Prostate gland (tissue), 2 donors: ENCODE measurements around the gene NDUFS2. TPM values are rescaled to one million over a fixed set of nuclear protein-coding genes. Genes with fewer than 3 reads are reported as not detected.

ENCODE experiments used
- DNase-seq: peaks from one replicate; pipeline ENCODE4 v3.0.0-alpha.2; 2019; ENCODE audit warnings: low spot score
- H3K27ac ChIP-seq, 2 donors: fragments of 200-600 bp; sonication (generic); 2 replicates each; pipeline ENCODE4 v1.5.1; 2017 to 2019
- H3K27me3 ChIP-seq: fragments of 200-600 bp; sonication (generic); replicated peaks from 2 replicates; pipeline ENCODE4 v1.5.1; 2019; ENCODE audit not compliant: insufficient read depth
- H3K36me3 ChIP-seq, 2 donors: fragments of 200-600 bp; sonication (generic); 1 replicate in 1 of 2; 2 replicates in 1 of 2; pipeline versions ENCODE4 v1.5.1 to v1.8.1; 2017 to 2019
- H3K4me1 ChIP-seq: fragments of 200-600 bp; sonication (generic); replicated peaks from 2 replicates; pipeline ENCODE4 v1.5.1; 2019
- H3K4me3 ChIP-seq, 2 donors: fragments of 200-600 bp; sonication (generic); 2 replicates each; pipeline ENCODE4 v1.5.1; 2017 to 2019
- H3K9me3 ChIP-seq: fragments of 200-600 bp; sonication (generic); 2 replicates; pipeline ENCODE4 v1.5.1; 2017
- POLR2A ChIP-seq: fragments of 450-650 bp; IDR thresholded peaks from one replicate; pipeline ENCODE4 v1.6.1; 2016; ENCODE audit warnings: antibody characterized with exemption, mild to moderate bottlenecking
- POLR2AphosphoS5 ChIP-seq: sonication (generic); formaldehyde crosslinking; IDR thresholded peaks from one replicate; pipeline ENCODE4 v1.6.1; 2017; ENCODE audit warnings: antibody characterized with exemption
- WGBS: methylation state at CpG from one replicate; pipeline ENCODE4 v1.1.5; 2018; 5-methylcytosine and 5-hydroxymethylcytosine counted together
- intact Hi-C: fragments of 100-400 bp; cut with DNase I; formaldehyde crosslinking; loops from one replicate; pipeline ENCODE4 v1.14.2; 2022
- total RNA-seq, 2 donors: library from RNA; depleted of rRNA; stranded (reverse); fragments of >200 nt; gene quantifications; one replicate each; pipeline ENCODE4 v1.1.0, GENCODE V29; 2016
- TF ChIP-seq, protein P1 (sequence below), 4 experiments: fragments of 200-600 bp in 2 of 4; fragments of 450-650 bp in 2 of 4; sonication (generic) in 2 of 4; IDR thresholded peaks; 1 replicate in 3 of 4; 2 replicates in 1 of 4; pipeline ENCODE4 v1.5.1; 2016 to 2019; ENCODE audit warnings: antibody characterized with exemption in 4 of 4, mild to moderate bottlenecking in 2 of 4, moderate library complexity in 2 of 4

NDUFS2 gene
- total RNA-seq, 2 donors from 2014 or later, result 108 to 111 TPM

DNA sequence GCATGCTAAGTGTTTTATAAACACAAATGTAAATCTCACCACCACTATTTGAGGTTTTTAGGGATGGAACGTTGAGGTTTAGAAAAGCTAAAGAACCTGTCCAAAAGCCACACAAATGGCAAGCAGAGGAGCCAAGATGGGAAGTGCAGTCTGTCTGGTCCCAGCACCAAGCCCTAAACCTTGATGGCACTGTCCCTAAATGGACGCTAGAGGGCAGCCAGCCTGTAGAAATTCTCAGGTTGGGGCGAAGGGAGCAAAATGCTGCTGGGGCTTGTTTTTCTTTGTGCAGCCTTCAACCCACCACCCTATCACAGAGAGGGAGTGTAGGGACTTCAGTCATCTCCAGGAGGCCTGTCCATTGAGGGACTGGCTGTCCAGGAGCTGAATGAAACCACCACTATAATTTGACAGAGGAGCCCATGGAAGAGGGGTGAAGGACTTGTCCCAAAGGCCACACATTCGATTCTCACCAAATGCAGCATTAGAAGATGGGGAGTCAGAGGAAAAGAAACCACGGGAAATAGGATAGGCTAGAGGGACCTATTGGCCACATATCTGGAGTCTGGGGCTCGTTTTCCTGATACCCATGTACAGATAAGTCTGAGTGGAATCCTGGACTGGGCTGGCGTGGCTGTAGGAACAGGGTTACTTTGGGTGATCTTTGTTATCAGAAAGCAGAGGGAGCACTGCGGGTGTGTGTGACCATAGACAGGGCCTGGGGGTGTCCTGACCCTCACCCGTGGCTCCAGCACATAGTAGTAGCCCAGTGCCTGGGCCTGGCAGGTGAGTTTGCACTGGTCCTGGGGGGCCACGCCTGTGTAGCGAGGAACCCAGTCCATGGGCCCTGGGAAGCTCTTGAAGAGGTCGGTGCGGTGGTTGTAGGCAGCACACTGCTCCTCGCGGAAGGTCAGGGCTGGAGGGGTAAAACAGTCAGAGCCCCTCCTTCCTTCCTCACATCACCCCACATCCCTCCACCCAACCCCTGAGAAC is 9.4 kb upstream of the NDUFS2 start:
- Histone ChIP-seq H3K27me3 (no peaks in the 10 kb centered on the region), H3K27ac (no peak overlapping the region), H3K4me1 (no peaks in the 10 kb centered on the region), H3K4me3 (no peak overlapping the region), H3K9me3 (no peaks in the 10 kb centered on the region), H3K36me3 (no peaks in the 10 kb centered on the region)
- peak; percentile 56 for DNase-seq
- intact Hi-C loops, result no loop called here
- TF ChIP-seq, protein P1, sequence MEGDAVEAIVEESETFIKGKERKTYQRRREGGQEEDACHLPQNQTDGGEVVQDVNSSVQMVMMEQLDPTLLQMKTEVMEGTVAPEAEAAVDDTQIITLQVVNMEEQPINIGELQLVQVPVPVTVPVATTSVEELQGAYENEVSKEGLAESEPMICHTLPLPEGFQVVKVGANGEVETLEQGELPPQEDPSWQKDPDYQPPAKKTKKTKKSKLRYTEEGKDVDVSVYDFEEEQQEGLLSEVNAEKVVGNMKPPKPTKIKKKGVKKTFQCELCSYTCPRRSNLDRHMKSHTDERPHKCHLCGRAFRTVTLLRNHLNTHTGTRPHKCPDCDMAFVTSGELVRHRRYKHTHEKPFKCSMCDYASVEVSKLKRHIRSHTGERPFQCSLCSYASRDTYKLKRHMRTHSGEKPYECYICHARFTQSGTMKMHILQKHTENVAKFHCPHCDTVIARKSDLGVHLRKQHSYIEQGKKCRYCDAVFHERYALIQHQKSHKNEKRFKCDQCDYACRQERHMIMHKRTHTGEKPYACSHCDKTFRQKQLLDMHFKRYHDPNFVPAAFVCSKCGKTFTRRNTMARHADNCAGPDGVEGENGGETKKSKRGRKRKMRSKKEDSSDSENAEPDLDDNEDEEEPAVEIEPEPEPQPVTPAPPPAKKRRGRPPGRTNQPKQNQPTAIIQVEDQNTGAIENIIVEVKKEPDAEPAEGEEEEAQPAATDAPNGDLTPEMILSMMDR (IDR thresholded peaks at IDR 0.05), result peak; percentile 45 to 80 (median 71)
- TF ChIP-seq POLR2A, result no peak
- TF ChIP-seq POLR2AphosphoS5, result peak; percentile 50
- 61% methylated on average over 15 of the region's 15 CpGs for WGBS

DNA sequence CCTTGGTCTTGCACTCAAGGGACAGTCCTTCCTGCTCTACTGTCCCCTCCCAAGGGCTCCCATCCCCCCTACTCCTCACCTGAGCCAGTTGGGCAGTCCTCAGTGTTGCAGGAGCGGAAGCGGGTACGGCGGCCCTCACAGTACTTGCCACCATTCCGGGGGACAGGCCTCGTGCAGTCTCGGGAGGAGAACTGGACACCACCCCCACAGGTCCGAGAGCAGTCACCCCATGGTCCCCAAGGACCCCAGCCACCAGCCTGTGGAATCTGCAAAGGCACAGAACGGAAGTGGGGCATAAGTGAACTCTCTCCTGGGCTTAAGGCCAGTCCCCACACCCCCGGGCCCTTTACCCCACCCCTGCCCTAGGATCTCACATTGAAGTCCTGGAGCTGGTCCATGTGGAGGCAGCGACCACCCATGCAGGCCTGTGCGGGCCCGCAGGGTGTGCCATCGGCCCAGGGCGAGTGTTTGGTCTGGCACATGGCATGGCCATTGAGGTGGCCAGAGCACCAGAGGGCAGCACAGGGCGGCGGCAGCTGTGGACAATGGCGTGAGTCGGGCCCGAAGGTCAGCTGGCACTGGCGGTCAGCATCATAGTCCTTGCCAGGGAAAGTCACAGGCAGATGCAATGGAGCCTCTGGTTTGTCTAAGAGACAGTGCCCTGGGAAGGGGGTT is 8.5 kb upstream of the NDUFS2 start:
- no peak for TF ChIP-seq POLR2A
- no peak for TF ChIP-seq POLR2AphosphoS5
- TF ChIP-seq, protein P1 (IDR thresholded peaks at IDR 0.05), result no peak
- Histone ChIP-seq H3K4me3 (no peak overlapping the region), H3K36me3 (no peaks in the 10 kb centered on the region), H3K4me1 (no peaks in the 10 kb centered on the region), H3K9me3 (no peaks in the 10 kb centered on the region), H3K27ac (no peak overlapping the region), H3K27me3 (no peaks in the 10 kb centered on the region)
- intact Hi-C loops, result no loop called here
- DNase-seq, result no peak
- 81% methylated on average over 15 of the region's 21 CpGs for WGBS

DNA sequence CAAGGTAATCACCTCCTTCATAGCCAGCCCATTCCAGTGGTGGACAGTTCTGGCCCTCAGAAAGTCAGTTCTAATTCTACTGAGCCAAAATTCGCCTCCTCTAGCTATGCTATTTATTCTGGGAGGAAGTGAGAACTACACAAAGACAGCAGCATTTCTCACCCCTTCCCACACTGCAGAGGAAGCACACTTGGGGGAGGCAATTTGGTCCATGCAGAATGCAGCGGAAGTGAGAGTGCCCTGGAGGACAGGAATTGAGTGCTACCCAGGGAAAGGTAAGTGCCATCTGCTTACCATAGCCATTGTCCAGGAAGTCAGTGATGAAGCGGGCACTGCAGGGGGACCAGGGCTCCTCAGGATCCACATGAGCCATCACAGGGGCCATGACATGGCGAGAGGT is 7.0 kb upstream of the NDUFS2 start:
- TF ChIP-seq POLR2A (no peak), POLR2AphosphoS5 (no peak)
- TF ChIP-seq, protein P1 (IDR thresholded peaks at IDR 0.05), result no peak
- H3K27ac ChIP-seq, result no peak overlapping the region
- intact Hi-C loops, result no loop called here

DNA sequence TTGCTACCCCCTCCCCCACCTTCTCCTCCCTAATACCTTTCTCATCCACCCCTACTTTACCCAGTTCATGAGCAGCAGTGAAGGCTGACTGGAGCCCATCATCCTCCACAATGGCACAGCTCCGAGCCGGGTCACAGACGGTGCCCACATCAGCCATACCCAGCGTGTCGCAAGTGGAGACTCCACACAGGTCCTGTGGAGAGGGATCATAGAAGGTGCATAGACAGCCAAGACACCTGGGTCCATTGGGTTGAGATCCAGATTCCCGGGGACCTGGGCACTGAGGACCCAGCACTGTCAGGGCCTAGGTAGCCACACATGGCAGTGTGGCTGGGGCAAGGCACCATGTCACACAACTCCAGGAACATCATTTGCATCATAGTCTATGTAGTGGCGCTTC is 6.1 kb upstream of the NDUFS2 start:
- Histone ChIP-seq H3K27ac (no peak overlapping the region), H3K36me3 (no peaks in the 10 kb centered on the region), H3K4me1 (no peaks in the 10 kb centered on the region), H3K9me3 (no peaks in the 10 kb centered on the region), H3K4me3 (no peak overlapping the region), H3K27me3 (no peaks in the 10 kb centered on the region)
- intact Hi-C loops, result no loop called here
- WGBS, result 98% methylated on average over 7 of the region's 7 CpGs
- TF ChIP-seq POLR2AphosphoS5 (no peak), POLR2A (no peak)
- TF ChIP-seq, protein P1 (IDR thresholded peaks at IDR 0.05), result no peak
- DNase-seq, result no peak

More for the DNA sequence above, 7.0 kb upstream of the NDUFS2 start:
- WGBS, result 84% methylated on average over 4 of the region's 4 CpGs
- H3K4me1 ChIP-seq, result no peaks in the 10 kb centered on the region
- no peak for DNase-seq
- H3K4me3 ChIP-seq, result no peak overlapping the region
- no peaks in the 10 kb centered on the region for H3K36me3 ChIP-seq
- H3K9me3 ChIP-seq, result no peaks in the 10 kb centered on the region
- no peaks in the 10 kb centered on the region for H3K27me3 ChIP-seq
